ENCODE results near the gene ADCY2.

Gene ADCY2

GRCh38 chr5:7576023-7576715 lies 180.2 kb downstream of the ADCY2 start:
- TF ChIP-seq CTCF (IDR thresholded peaks at IDR 0.05; ENCODE audit: control insufficient read depth, extremely low read depth, insufficient read depth) = no peak
- H3K4me3 ChIP-seq (ENCODE audit: low read depth, low read length) = no peak overlapping the region
- DNase-seq (ENCODE audit: low read depth) = no peak

- DNase-seq (ENCODE audit: low read depth) = no peak
- TF ChIP-seq CTCF (IDR thresholded peaks at IDR 0.05; ENCODE audit: control insufficient read depth, extremely low read depth, insufficient read depth) = no peak
Observed at GRCh38 chr5:7577381-7577780, 181.4 kb downstream of the ADCY2 start.

GRCh38 chr5:7578071-7578470 lies 182.1 kb downstream of the ADCY2 start:
- no peak for TF ChIP-seq CTCF (IDR thresholded peaks at IDR 0.05; ENCODE audit: control insufficient read depth, extremely low read depth, insufficient read depth)
- no peak overlapping the region for H3K4me3 ChIP-seq (ENCODE audit: low read depth, low read length)
- no peak for DNase-seq (ENCODE audit: low read depth)

More at GRCh38 chr5:7577381-7577780, 181.4 kb downstream of the ADCY2 start:
- H3K4me3 ChIP-seq (ENCODE audit: low read depth, low read length) = no peak overlapping the region

GRCh38 chr5:7584749-7585148 lies 188.8 kb downstream of the ADCY2 start:
- H3K4me3 ChIP-seq (ENCODE audit: low read depth, low read length) = no peak overlapping the region
- DNase-seq (ENCODE audit: low read depth) = no peak
- TF ChIP-seq CTCF (IDR thresholded peaks at IDR 0.05; ENCODE audit: control insufficient read depth, extremely low read depth, insufficient read depth) = no peak

GRCh38 chr5:7585807-7586206 lies 189.9 kb downstream of the ADCY2 start:
- no peak for TF ChIP-seq CTCF (IDR thresholded peaks at IDR 0.05; ENCODE audit: control insufficient read depth, extremely low read depth, insufficient read depth)
- no peak overlapping the region for H3K4me3 ChIP-seq (ENCODE audit: low read depth, low read length)
- no peak for DNase-seq (ENCODE audit: low read depth)

GRCh38 chr5:7586480-7586879 lies 190.5 kb downstream of the ADCY2 start:
- DNase-seq (ENCODE audit: low read depth) = no peak
- no peak overlapping the region for H3K4me3 ChIP-seq (ENCODE audit: low read depth, low read length)
- no peak for TF ChIP-seq CTCF (IDR thresholded peaks at IDR 0.05; ENCODE audit: control insufficient read depth, extremely low read depth, insufficient read depth)

- TF ChIP-seq CTCF (IDR thresholded peaks at IDR 0.05; ENCODE audit: control insufficient read depth, extremely low read depth, insufficient read depth) = no peak
- H3K4me3 ChIP-seq (ENCODE audit: low read depth, low read length) = no peak overlapping the region
- no peak for DNase-seq (ENCODE audit: low read depth)
Observed at GRCh38 chr5:7589800-7590199, 193.9 kb downstream of the ADCY2 start.
